Type B pancreatic cell (in vitro differentiated cells): ENCODE data around the gene ADGRV1. TPM values are rescaled to one million over a fixed set of nuclear protein-coding genes. Genes with fewer than 3 reads are reported as not detected.
"Not testable (repeated sequence)": the region's sequence is repeated elsewhere in the genome, so short reads cannot be mapped to it uniquely, and the experiment has no call there.

Experiments
- DNase-seq: peaks from one replicate; pipeline ENCODE4 v3.0.0; 2021; ENCODE audit warnings: mixed read lengths; ENCODE audit not compliant: unreplicated experiment; ENCODE audit errors: extremely low spot score
- H3K27ac Mint-ChIP-seq: 2 replicates; pipeline ENCODE4 v1.8.0; 2021; ENCODE audit warnings: mild to moderate bottlenecking, mixed read lengths
- H3K27me3 Mint-ChIP-seq: 2 replicates; pipeline ENCODE4 v1.8.0; 2021; ENCODE audit warnings: mixed read lengths
- H3K36me3 Mint-ChIP-seq: 2 replicates; pipeline ENCODE4 v1.8.0; 2021; ENCODE audit warnings: mixed read lengths
- H3K4me1 Mint-ChIP-seq: one replicate; pipeline ENCODE4 v1.8.0; 2021; ENCODE audit warnings: mixed read lengths; ENCODE audit not compliant: unreplicated experiment
- H3K4me3 Mint-ChIP-seq: 2 replicates; pipeline ENCODE4 v1.8.0; 2021; ENCODE audit warnings: mild to moderate bottlenecking, mixed read lengths
- H3K9me3 Mint-ChIP-seq: 2 replicates; pipeline ENCODE4 v1.8.0; 2021; ENCODE audit warnings: mixed read lengths
- CTCF ChIP-seq: fragments of 200-600 bp; sonication (generic); conservative IDR thresholded peaks from 2 replicates; pipeline ENCODE4 v1.5.0; 2021; ENCODE audit warnings: antibody characterized with exemption, mild to moderate bottlenecking
- total RNA-seq: library from RNA; stranded (reverse); gene quantifications from 2 replicates; pipeline ENCODE4 v1.2.1, GENCODE V29; 2021; ENCODE audit warnings: low replicate concordance

The ADGRV1 gene
- total RNA-seq, 1 donor from 2014 or later, result 29.5 TPM

DNA sequence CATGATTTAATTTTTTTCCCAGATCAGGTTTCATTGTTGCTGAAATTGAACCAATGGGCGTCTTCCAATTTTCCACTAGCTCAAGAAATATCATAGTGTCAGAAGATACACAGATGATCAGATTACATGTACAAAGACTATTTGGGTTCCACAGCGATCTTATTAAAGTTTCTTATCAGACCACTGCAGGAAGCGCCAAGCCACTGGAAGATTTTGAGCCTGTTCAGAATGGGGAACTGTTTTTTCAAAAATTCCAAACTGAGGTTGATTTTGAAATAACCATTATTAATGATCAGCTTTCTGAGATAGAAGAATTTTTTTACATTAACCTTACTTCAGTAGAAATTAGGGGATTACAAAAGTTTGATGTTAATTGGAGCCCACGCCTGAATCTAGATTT is 251.6 kb downstream of the ADGRV1 start:
- Mint-ChIP-seq H3K4me1 (no peaks in the 10 kb centered on the region), H3K36me3 (peaks cover 3% of the 10 kb centered on the region), H3K27me3 (no peaks in the 10 kb centered on the region), H3K4me3 (no peak overlapping the region), H3K27ac (no peak overlapping the region), H3K9me3 (no peaks in the 10 kb centered on the region)
- DNase-seq, result no peak
- TF ChIP-seq CTCF, result no peak

DNA sequence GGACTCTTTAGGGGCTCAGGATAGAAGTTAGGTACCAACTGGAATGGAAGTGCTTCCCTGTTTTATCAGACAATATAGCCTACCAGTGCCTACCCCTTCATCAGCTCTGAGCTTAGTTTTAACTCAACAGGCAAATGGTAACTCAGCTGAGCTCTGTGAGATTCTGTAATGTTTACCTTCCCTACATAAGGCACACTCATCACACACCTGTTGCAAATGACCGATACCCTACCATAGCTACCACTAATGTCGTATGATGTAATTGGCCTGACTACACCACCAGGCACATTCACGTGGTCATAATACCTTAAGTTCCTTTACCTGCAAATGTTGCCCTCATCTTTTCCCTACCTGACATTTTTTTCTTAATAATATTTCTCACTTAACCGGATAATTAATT is 254.8 kb downstream of the ADGRV1 start:
- no peak overlapping the region for H3K4me3 Mint-ChIP-seq
- TF ChIP-seq CTCF, result no peak
- no peaks in the 10 kb centered on the region for H3K27me3 Mint-ChIP-seq
- peaks cover under 1% of the 10 kb centered on the region for H3K36me3 Mint-ChIP-seq
- H3K4me1 Mint-ChIP-seq, result no peaks in the 10 kb centered on the region
- no peak overlapping the region for H3K27ac Mint-ChIP-seq
- no peaks in the 10 kb centered on the region for H3K9me3 Mint-ChIP-seq
- no peak for DNase-seq

DNA sequence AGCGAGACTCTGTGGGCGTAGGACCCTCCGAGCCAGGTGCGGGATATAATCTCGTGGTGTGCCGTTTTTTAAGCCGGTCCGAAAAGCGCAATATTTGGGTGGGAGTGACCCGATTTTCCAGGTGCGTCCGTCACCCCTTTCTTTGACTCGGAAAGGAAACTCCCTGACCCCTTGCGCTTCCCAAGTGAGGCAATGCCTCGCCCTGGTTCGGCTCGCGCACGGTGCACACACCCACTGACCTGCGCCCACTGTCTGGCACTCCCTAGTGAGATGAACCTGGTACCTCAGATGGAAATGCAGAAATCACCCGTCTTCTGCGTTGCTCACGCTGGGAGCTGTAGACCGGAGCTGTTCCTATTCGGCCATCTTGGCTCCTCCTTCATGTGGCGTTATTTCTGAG is 263.5 kb downstream of the ADGRV1 start:
- H3K4me3 Mint-ChIP-seq, H3K27ac Mint-ChIP-seq, H3K4me1 Mint-ChIP-seq, DNase-seq, H3K9me3 Mint-ChIP-seq, H3K27me3 Mint-ChIP-seq, H3K36me3 Mint-ChIP-seq: not testable (repeated sequence)

- H3K4me3 Mint-ChIP-seq, result no peak overlapping the region
- no peak for DNase-seq
- no peak for TF ChIP-seq CTCF
- no peak overlapping the region for H3K27ac Mint-ChIP-seq
- H3K36me3 Mint-ChIP-seq, result no peaks in the 10 kb centered on the region
- H3K9me3 Mint-ChIP-seq, result no peaks in the 10 kb centered on the region
- H3K4me1 Mint-ChIP-seq, result no peaks in the 10 kb centered on the region
- H3K27me3 Mint-ChIP-seq, result no peaks in the 10 kb centered on the region
Observed at GRCh38 chr5:90824436-90824835, 265.8 kb downstream of the ADGRV1 start.

- H3K36me3 Mint-ChIP-seq, result peaks cover 6% of the 10 kb centered on the region
- H3K9me3 Mint-ChIP-seq, result peaks cover 6% of the 10 kb centered on the region
- no peak overlapping the region for H3K27ac Mint-ChIP-seq
- no peak for DNase-seq
- H3K4me3 Mint-ChIP-seq, result no peak overlapping the region
- H3K27me3 Mint-ChIP-seq, result no peaks in the 10 kb centered on the region
- TF ChIP-seq CTCF, result no peak
- no peaks in the 10 kb centered on the region for H3K4me1 Mint-ChIP-seq
Observed at GRCh38 chr5:90830058-90830457, 271.5 kb downstream of the ADGRV1 start.

DNA sequence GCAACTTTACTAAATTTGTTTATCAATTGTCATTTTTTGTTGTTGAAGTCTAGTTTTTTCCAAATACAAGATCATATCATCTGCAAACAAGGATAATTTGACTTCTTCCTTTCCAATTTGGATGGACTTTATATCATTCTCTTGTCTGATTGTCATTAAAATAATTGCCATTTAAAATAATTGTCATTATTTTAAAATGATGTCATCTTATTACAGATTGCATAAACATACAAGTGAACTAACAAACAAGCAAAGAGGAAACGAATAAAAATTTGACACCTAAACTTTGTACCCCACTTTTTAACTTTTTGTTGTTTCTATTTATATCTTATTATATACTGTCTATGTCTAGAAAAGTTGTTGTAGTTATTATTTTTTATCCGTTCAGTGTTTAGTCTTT is 275.2 kb downstream of the ADGRV1 start:
- Mint-ChIP-seq H3K27ac (no peak overlapping the region), H3K27me3 (no peaks in the 10 kb centered on the region), H3K4me3 (no peak overlapping the region), H3K9me3 (peaks cover 6% of the 10 kb centered on the region), H3K36me3 (peaks cover 6% of the 10 kb centered on the region), H3K4me1 (no peaks in the 10 kb centered on the region)
- TF ChIP-seq CTCF, result no peak
- DNase-seq, result no peak
